Neuronal stem cell (in vitro differentiated cells): Measurements from ENCODE around the gene PPL.
A peak's percentile ranks its signal among the peaks of the same experiment; 100 is the strongest.

Source experiments
- DNase-seq: peaks from one replicate; pipeline ENCODE4 v3.0.0-alpha.2; 2013; ENCODE audit warnings: low spot score
- H2AFZ ChIP-seq: one replicate; pipeline ENCODE4 v1.6.1; 2013; ENCODE audit warnings: mild to moderate bottlenecking, low read length, inconsistent platforms
- H2AK5ac ChIP-seq: 2 replicates; pipeline ENCODE4 v1.6.1; 2013; ENCODE audit warnings: low read depth, mild to moderate bottlenecking, inconsistent platforms, low read length, moderate library complexity, mixed read lengths
- H2BK120ac ChIP-seq: 2 replicates; pipeline ENCODE4 v1.6.1; 2013; ENCODE audit warnings: low read depth, mild to moderate bottlenecking, inconsistent platforms, low read length, moderate library complexity, mixed read lengths
- H2BK12ac ChIP-seq: one replicate; pipeline ENCODE4 v1.6.1; 2013; ENCODE audit warnings: low read length, inconsistent platforms
- H2BK15ac ChIP-seq: 2 replicates; pipeline ENCODE4 v1.6.1; 2013; ENCODE audit warnings: mild to moderate bottlenecking, low read length, inconsistent platforms, mixed read lengths
- H2BK5ac ChIP-seq: one replicate; pipeline ENCODE4 v1.6.1; 2013; ENCODE audit warnings: inconsistent platforms, mild to moderate bottlenecking, low read length, moderate library complexity
- H3K14ac ChIP-seq: one replicate; pipeline ENCODE4 v1.6.1; 2013; ENCODE audit warnings: low read length, inconsistent platforms
- H3K18ac ChIP-seq: 2 replicates; pipeline ENCODE4 v1.6.1; 2013; ENCODE audit warnings: low read length, inconsistent platforms
- H3K23ac ChIP-seq: 2 replicates; pipeline ENCODE4 v1.6.1; 2013; ENCODE audit warnings: low read depth, mild to moderate bottlenecking, mixed read lengths, low read length, inconsistent platforms; ENCODE audit not compliant: poor library complexity
- H3K27ac ChIP-seq: replicated peaks from 3 replicates; pipeline ENCODE4 v1.5.1; 2013; ENCODE audit warnings: low read length, inconsistent platforms
- H3K27me3 ChIP-seq, 3 experiments: 2 replicates each; pipeline ENCODE4 v1.6.1; 2013; ENCODE audit warnings: low read length in 3 of 3, mild to moderate bottlenecking in 2 of 3, inconsistent platforms in 1 of 3, low read depth in 1 of 3, mixed read lengths in 1 of 3, moderate library complexity in 1 of 3; ENCODE audit not compliant: control insufficient read depth in 3 of 3, insufficient read depth in 3 of 3
- H3K36me3 ChIP-seq, 2 donors: replicated peaks in 1 of 2; 2 replicates each; pipeline ENCODE4 v1.6.1; 2013; ENCODE audit warnings: low read length in 2 of 2; ENCODE audit not compliant: control insufficient read depth in 2 of 2, insufficient read depth in 2 of 2
- H3K4ac ChIP-seq: 2 replicates; pipeline ENCODE4 v1.6.1; 2013; ENCODE audit warnings: inconsistent platforms, mild to moderate bottlenecking, low read length, moderate library complexity
- H3K4me1 ChIP-seq, 2 donors: 1 replicate in 1 of 2; 2 replicates in 1 of 2; pipeline ENCODE4 v1.6.1; 2013; ENCODE audit warnings: low read length in 2 of 2, low read depth in 1 of 2; ENCODE audit not compliant: control insufficient read depth in 2 of 2, insufficient read depth in 1 of 2
- H3K4me2 ChIP-seq: one replicate; pipeline ENCODE4 v1.6.1; 2013; ENCODE audit warnings: mild to moderate bottlenecking, low read length, inconsistent platforms; ENCODE audit not compliant: insufficient read depth, poor library complexity, severe bottlenecking
- H3K4me3 ChIP-seq, 2 donors: 2 replicates each; pipeline ENCODE4 v1.5.1; 2013; ENCODE audit warnings: low read length in 2 of 2, mild to moderate bottlenecking in 2 of 2, inconsistent platforms in 1 of 2, moderate library complexity in 1 of 2
- H3K79me1 ChIP-seq: one replicate; pipeline ENCODE4 v1.6.1; 2013; ENCODE audit warnings: low read depth, mild to moderate bottlenecking, inconsistent platforms, low read length, moderate library complexity
- H3K9ac ChIP-seq: one replicate; pipeline ENCODE4 v1.6.1; 2013; ENCODE audit warnings: mild to moderate bottlenecking, low read depth, low read length, inconsistent platforms; ENCODE audit not compliant: poor library complexity
- H3K9me3 ChIP-seq, 2 donors: replicated peaks in 1 of 2; 2 replicates each; pipeline versions ENCODE3 to v1.6.1; 2013; ENCODE audit warnings: low read length in 2 of 2, mild to moderate bottlenecking in 2 of 2, inconsistent platforms in 1 of 2, low read depth in 1 of 2, mixed read lengths in 1 of 2, moderate library complexity in 1 of 2; ENCODE audit not compliant: control insufficient read depth in 2 of 2, insufficient read depth in 1 of 2
- H4K8ac ChIP-seq: one replicate; pipeline ENCODE4 v1.6.1; 2013; ENCODE audit warnings: low read depth, mild to moderate bottlenecking, inconsistent platforms, low read length, moderate library complexity
- H4K91ac ChIP-seq: one replicate; pipeline ENCODE4 v1.6.1; 2013; ENCODE audit warnings: low read length, low read depth, mild to moderate bottlenecking, inconsistent platforms; ENCODE audit not compliant: poor library complexity
- WGBS, 2 donors: extraction: QIAGEN DNeasy Blood & Tissue Kit; methylation state at CpG; one replicate each; pipeline ENCODE4 v1.1.7; 2013; ENCODE audit warnings: missing lambda C conversion rate in 2 of 2, mixed read lengths in 1 of 2; ENCODE audit not compliant: insufficient read length in 2 of 2, insufficient replicate concordance in 1 of 2; ENCODE audit errors: extremely low coverage in 2 of 2; 5-methylcytosine and 5-hydroxymethylcytosine counted together

PPL gene

GRCh38 chr16:4871071-4871470, 65.9 kb downstream of the PPL start:
- peaks cover 58 to 94% of the 10 kb centered on the region in 2 donors for H3K36me3 ChIP-seq
- H2BK5ac ChIP-seq, result no peak overlapping the region
- no CpG with 5 or more reads among the region's 4 CpGs for WGBS, 2 donors

DNA sequence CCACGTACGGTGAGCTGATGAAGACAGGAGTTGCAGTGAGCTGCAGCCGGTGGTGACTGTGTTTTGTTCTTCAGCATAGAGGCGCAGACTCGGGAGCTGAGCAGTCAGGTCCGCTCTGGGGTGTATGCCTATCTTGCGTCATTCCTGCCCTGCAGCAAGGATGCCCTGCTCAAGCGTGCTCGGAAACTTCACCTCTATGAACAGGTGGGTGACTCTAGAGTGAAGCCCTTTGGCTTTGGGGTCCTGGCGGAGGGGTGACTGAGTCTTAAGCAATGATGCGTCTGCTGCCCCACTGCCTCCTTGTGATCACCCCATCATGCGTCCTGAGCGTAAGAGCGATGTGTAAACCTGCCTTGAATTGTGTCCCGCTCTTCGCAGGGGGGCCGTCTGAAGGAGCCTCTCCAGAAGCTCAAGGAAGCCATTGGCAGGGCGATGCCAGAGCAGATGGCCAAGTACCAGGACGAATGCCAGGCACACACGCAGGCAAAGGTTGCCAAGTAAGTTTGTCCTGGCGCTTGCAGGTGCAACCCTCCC, 66.7 kb downstream of the PPL start:
- no peaks in the 10 kb centered on the region for H3K9me3 ChIP-seq
- no peaks in the 10 kb centered on the region for H3K27me3 ChIP-seq
- no peaks in the 10 kb centered on the region for H3K79me1 ChIP-seq
- no peak overlapping the region for H3K27ac ChIP-seq
- no peak overlapping the region for H2BK12ac ChIP-seq
- no peaks in the 10 kb centered on the region for H3K4me1 ChIP-seq
- H3K9ac ChIP-seq, result no peak overlapping the region
- no peak overlapping the region for H2BK15ac ChIP-seq
- no peak overlapping the region for H2AK5ac ChIP-seq
- H2BK120ac ChIP-seq, result no peak overlapping the region
- H3K23ac ChIP-seq, result no peak overlapping the region
- H3K4me2 ChIP-seq, result no peak overlapping the region
- no peak overlapping the region for H4K91ac ChIP-seq
- no peak overlapping the region for H2BK5ac ChIP-seq
- WGBS, 2 donors, result no CpG with 5 or more reads among the region's 21 CpGs
- H3K36me3 ChIP-seq, result peaks cover 53 to 93% of the 10 kb centered on the region in 2 donors
- no peak overlapping the region for H4K8ac ChIP-seq
- DNase-seq, result no peak
- H3K4me3 ChIP-seq, result peak overlapping the region in 1 of 2 donors; percentile 30
- H3K4ac ChIP-seq, result no peak overlapping the region
- H3K14ac ChIP-seq, result no peak overlapping the region
- no peak overlapping the region for H2AFZ ChIP-seq
- no peak overlapping the region for H3K18ac ChIP-seq

More at GRCh38 chr16:4871071-4871470, 65.9 kb downstream of the PPL start:
- no peak overlapping the region for H4K91ac ChIP-seq
- no peak overlapping the region for H3K14ac ChIP-seq
- H2AK5ac ChIP-seq, result no peak overlapping the region
- H2BK15ac ChIP-seq, result no peak overlapping the region
- no peak overlapping the region for H3K9ac ChIP-seq
- H3K18ac ChIP-seq, result no peak overlapping the region
- no peak overlapping the region for H2BK120ac ChIP-seq
- no peak overlapping the region for H3K27ac ChIP-seq
- H4K8ac ChIP-seq, result no peak overlapping the region
- no peak overlapping the region for H2AFZ ChIP-seq
- H3K4me1 ChIP-seq, result no peaks in the 10 kb centered on the region
- H3K23ac ChIP-seq, result no peak overlapping the region
- no peak overlapping the region for H3K4me3 ChIP-seq
- no peak overlapping the region for H3K4me2 ChIP-seq
- H2BK12ac ChIP-seq, result no peak overlapping the region
- H3K79me1 ChIP-seq, result no peaks in the 10 kb centered on the region
- no peak for DNase-seq
- H3K4ac ChIP-seq, result no peak overlapping the region
- no peaks in the 10 kb centered on the region for H3K9me3 ChIP-seq
- H3K27me3 ChIP-seq, result no peaks in the 10 kb centered on the region

DNA sequence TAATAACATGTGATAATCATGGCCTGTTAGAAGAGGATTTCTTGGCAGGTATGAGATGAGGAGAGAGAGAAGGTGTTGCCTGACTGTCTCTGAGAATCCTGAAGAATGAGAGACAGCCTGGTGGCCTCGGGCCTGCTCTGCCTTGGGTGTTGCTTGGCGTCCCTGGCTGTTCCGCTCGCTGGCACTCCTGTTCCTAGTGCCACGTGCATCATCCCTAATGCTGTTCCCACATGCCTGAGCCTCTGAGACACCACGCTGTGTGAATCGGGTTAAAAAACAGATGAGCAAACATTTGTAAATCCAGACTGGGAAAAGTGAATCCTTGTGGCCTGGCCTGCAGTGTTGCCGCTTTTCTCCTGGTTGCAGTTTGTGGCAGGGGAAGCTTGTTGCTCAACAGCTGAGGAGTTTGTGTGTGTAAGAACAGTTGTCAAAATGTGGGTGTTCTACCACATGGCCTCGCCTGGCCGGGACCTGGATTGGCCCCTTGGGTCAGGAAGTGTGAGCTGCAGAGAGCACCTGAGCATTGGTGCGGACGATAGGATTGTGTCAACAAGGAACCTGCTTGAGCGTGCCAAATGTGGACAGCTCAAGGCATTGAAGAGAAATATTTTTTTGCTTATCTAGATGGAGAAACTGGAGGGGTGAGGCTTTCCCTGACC, 67.7 kb downstream of the PPL start:
- Histone ChIP-seq H3K9me3 (no peaks in the 10 kb centered on the region), H2AFZ (no peak overlapping the region), H3K4ac (no peak overlapping the region), H3K4me2 (no peak overlapping the region), H2BK5ac (no peak overlapping the region), H2BK120ac (no peak overlapping the region), H3K27me3 (no peaks in the 10 kb centered on the region), H3K36me3 (peaks cover 45 to 92% of the 10 kb centered on the region in 2 donors), H4K8ac (no peak overlapping the region), H3K79me1 (no peaks in the 10 kb centered on the region), H3K18ac (no peak overlapping the region), H3K4me3 (no peak overlapping the region), H3K9ac (no peak overlapping the region), H3K14ac (no peak overlapping the region), H3K4me1 (no peaks in the 10 kb centered on the region), H4K91ac (no peak overlapping the region), H2AK5ac (no peak overlapping the region), H2BK15ac (no peak overlapping the region), H3K23ac (no peak overlapping the region), H3K27ac (no peak overlapping the region), H2BK12ac (no peak overlapping the region)
- no peak for DNase-seq
- WGBS, 2 donors, result no CpG with 5 or more reads among the region's 13 CpGs

DNA sequence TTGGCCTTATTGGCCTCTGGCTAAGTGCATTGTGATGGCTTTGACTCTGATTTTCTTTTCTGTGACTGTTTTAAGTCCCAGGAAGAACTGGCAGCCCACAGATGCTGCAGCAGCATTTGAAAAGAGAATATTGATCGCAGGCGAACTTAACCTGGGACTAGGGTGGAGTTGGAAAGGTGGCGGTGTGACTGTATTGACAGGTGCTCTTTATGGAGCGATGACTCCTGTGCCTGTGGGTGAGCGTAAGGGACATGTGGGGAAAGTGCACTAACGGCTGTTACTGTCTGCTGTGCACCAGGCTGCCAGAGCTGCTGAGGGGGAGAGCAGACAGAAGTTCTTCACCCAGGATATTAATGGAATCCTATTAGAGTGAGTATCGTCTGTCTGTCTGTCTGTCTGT, 68.4 kb downstream of the PPL start:
- DNase-seq, result no peak

More for the DNA sequence above, 68.4 kb downstream of the PPL start:
- Histone ChIP-seq H3K27ac (no peak overlapping the region), H3K36me3 (peaks cover 39 to 88% of the 10 kb centered on the region in 2 donors), H2BK12ac (no peak overlapping the region), H3K27me3 (no peaks in the 10 kb centered on the region), H4K91ac (no peak overlapping the region), H3K9ac (no peak overlapping the region), H3K4me1 (peaks cover 0 to 2% of the 10 kb centered on the region in 2 donors), H3K4ac (no peak overlapping the region), H3K9me3 (no peaks in the 10 kb centered on the region), H3K18ac (no peak overlapping the region), H3K14ac (no peak overlapping the region), H4K8ac (no peak overlapping the region), H3K4me2 (no peak overlapping the region), H3K23ac (no peak overlapping the region), H2AK5ac (no peak overlapping the region), H3K4me3 (no peak overlapping the region), H2BK120ac (no peak overlapping the region), H2BK5ac (no peak overlapping the region), H3K79me1 (peaks cover 2% of the 10 kb centered on the region), H2AFZ (no peak overlapping the region), H2BK15ac (no peak overlapping the region)
- no CpG with 5 or more reads among the region's 7 CpGs for WGBS, 2 donors
